ENCODE data around the gene TMC3.

TMC3 gene

GRCh38 chr15:81297603-81298575 lies 76.1 kb downstream of the TMC3 start:
- no peak for DNase-seq (ENCODE audit: low read depth in 2 of 2)

- no peak for DNase-seq (ENCODE audit: low read depth in 2 of 2)
Observed at GRCh38 chr15:81297147-81297572, 76.9 kb downstream of the TMC3 start.

GRCh38 chr15:81296673-81297072 lies 77.3 kb downstream of the TMC3 start:
- DNase-seq (ENCODE audit: low read depth in 2 of 2), result peak; percentile 68 to 70

GRCh38 chr15:81296186-81296585 lies 77.8 kb downstream of the TMC3 start:
- no peak for DNase-seq (ENCODE audit: low read depth in 2 of 2)

GRCh38 chr15:81295486-81296121 lies 78.4 kb downstream of the TMC3 start:
- DNase-seq (ENCODE audit: low read depth in 2 of 2), result no peak

GRCh38 chr15:81294516-81294880 lies 79.5 kb downstream of the TMC3 start:
- DNase-seq (ENCODE audit: low read depth in 2 of 2), result no peak

- peak; percentile 71 to 72 for DNase-seq (ENCODE audit: low read depth in 2 of 2)
Observed at GRCh38 chr15:81293728-81294515, 80.1 kb downstream of the TMC3 start.

GRCh38 chr15:81292523-81293001 lies 81.5 kb downstream of the TMC3 start:
- DNase-seq (ENCODE audit: low read depth in 2 of 2), result no peak

GRCh38 chr15:81291916-81292522 lies 82.0 kb downstream of the TMC3 start:
- no peak for DNase-seq (ENCODE audit: low read depth in 2 of 2)

- DNase-seq (ENCODE audit: low read depth in 2 of 2), result no peak
Observed at GRCh38 chr15:81289910-81290309, 84.1 kb downstream of the TMC3 start.

- DNase-seq (ENCODE audit: low read depth in 2 of 2), result no peak
Observed at GRCh38 chr15:81288616-81289015, 85.4 kb downstream of the TMC3 start.

GRCh38 chr15:81288040-81288439 lies 86.0 kb downstream of the TMC3 start:
- DNase-seq (ENCODE audit: low read depth in 2 of 2), result no peak

GRCh38 chr15:81286621-81287121 lies 87.3 kb downstream of the TMC3 start:
- DNase-seq (ENCODE audit: low read depth in 2 of 2), result no peak

- no peak for DNase-seq (ENCODE audit: low read depth in 2 of 2)
Observed at GRCh38 chr15:81285461-81285860, 88.6 kb downstream of the TMC3 start.

GRCh38 chr15:81284256-81285031 lies 89.6 kb downstream of the TMC3 start:
- DNase-seq (ENCODE audit: low read depth in 2 of 2), result no peak

- no peak for DNase-seq (ENCODE audit: low read depth in 2 of 2)
Observed at GRCh38 chr15:81282911-81283310, 91.1 kb downstream of the TMC3 start.

- no peak for DNase-seq (ENCODE audit: low read depth in 2 of 2)
Observed at GRCh38 chr15:81282606-81282895, 91.5 kb downstream of the TMC3 start.

GRCh38 chr15:81281766-81282605 lies 92.0 kb downstream of the TMC3 start:
- no peak for DNase-seq (ENCODE audit: low read depth in 2 of 2)

- DNase-seq (ENCODE audit: low read depth in 2 of 2), result no peak
Observed at GRCh38 chr15:81281456-81281735, 92.6 kb downstream of the TMC3 start.
